ENCODE data around the gene IGFBP3. TPM values are rescaled to one million over a fixed set of nuclear protein-coding genes. Genes with fewer than 3 reads are reported as not detected.

Gene IGFBP3
- total RNA-seq, 4 donors from 2014 or later: 25.4 to 118 (median 57.6) TPM

- Histone ChIP-seq H3K27ac (no peak overlapping the region), H3K4me1 (no peaks in the 10 kb centered on the region), H3K27me3 (no peaks in the 10 kb centered on the region), H3K9me3 (no peaks in the 10 kb centered on the region), H3K36me3 (no peaks in the 10 kb centered on the region), H3K4me3 (no peak overlapping the region)
- intact Hi-C loops (cut with DNase I; ENCODE audit: low total_unique reads): no loop called here
- no peak for DNase-seq
- in situ Hi-C loops (cut with MboI; ENCODE audit: low pct_ligation_motif_present in 1 of 4, low pct_unique_long_range_greater_than_20kb in 1 of 4, low sequenced_read_pairs in 3 of 4): no loop called here
- TF ChIP-seq POLR2A (IDR thresholded peaks at IDR 0.05): no peak
- TF ChIP-seq EP300 (IDR thresholded peaks at IDR 0.05; ENCODE audit: low read depth): no peak
- TF ChIP-seq CTCF (IDR thresholded peaks at IDR 0.05): no peak
- no peak for TF ChIP-seq POLR2AphosphoS5 (IDR thresholded peaks at IDR 0.05)
- WGBS, 2 donors (ENCODE audit: low coverage in 1 of 2): 82% methylated on average over 22 of the region's 22 CpGs; no CpG with 5 or more reads in 1 of the 2 donors
Measured at GRCh38 chr7:45938626-45939302, 17.7 kb upstream of the IGFBP3 start.

GRCh38 chr7:45937862-45938261 is 16.8 kb upstream of the IGFBP3 start:
- TF ChIP-seq CTCF (IDR thresholded peaks at IDR 0.05): no peak
- TF ChIP-seq POLR2AphosphoS5 (IDR thresholded peaks at IDR 0.05): no peak
- TF ChIP-seq POLR2A (IDR thresholded peaks at IDR 0.05): no peak
- TF ChIP-seq EP300 (IDR thresholded peaks at IDR 0.05; ENCODE audit: low read depth): no peak
- Histone ChIP-seq H3K9me3 (no peaks in the 10 kb centered on the region), H3K4me1 (no peaks in the 10 kb centered on the region), H3K36me3 (no peaks in the 10 kb centered on the region), H3K27me3 (no peaks in the 10 kb centered on the region), H3K4me3 (no peak overlapping the region), H3K27ac (no peak overlapping the region)
- WGBS, 2 donors (ENCODE audit: low coverage in 1 of 2): 80 to 83% methylated on average over 2 of the region's 2 CpGs
- intact Hi-C loops (cut with DNase I; ENCODE audit: low total_unique reads): no loop called here
- in situ Hi-C loops (cut with MboI; ENCODE audit: low pct_ligation_motif_present in 1 of 4, low pct_unique_long_range_greater_than_20kb in 1 of 4, low sequenced_read_pairs in 3 of 4): no loop called here
- no peak for DNase-seq

GRCh38 chr7:45937301-45937700 is 16.2 kb upstream of the IGFBP3 start:
- no peak for DNase-seq
- Histone ChIP-seq H3K4me1 (no peaks in the 10 kb centered on the region), H3K36me3 (no peaks in the 10 kb centered on the region), H3K27me3 (no peaks in the 10 kb centered on the region), H3K27ac (no peak overlapping the region), H3K9me3 (no peaks in the 10 kb centered on the region), H3K4me3 (no peak overlapping the region)
- WGBS, 2 donors (ENCODE audit: low coverage in 1 of 2): 66% methylated on average over 6 of the region's 6 CpGs; no CpG with 5 or more reads in 1 of the 2 donors
- TF ChIP-seq EP300 (IDR thresholded peaks at IDR 0.05; ENCODE audit: low read depth): no peak
- in situ Hi-C loops (cut with MboI; ENCODE audit: low pct_ligation_motif_present in 1 of 4, low pct_unique_long_range_greater_than_20kb in 1 of 4, low sequenced_read_pairs in 3 of 4): no loop called here
- intact Hi-C loops (cut with DNase I; ENCODE audit: low total_unique reads): no loop called here

- intact Hi-C loops (cut with DNase I; ENCODE audit: low total_unique reads) (no loop called here), in situ Hi-C loops (cut with MboI; ENCODE audit: low pct_ligation_motif_present in 1 of 4, low pct_unique_long_range_greater_than_20kb in 1 of 4, low sequenced_read_pairs in 3 of 4) (no loop called here)
- no peaks in the 10 kb centered on the region for H3K27me3 ChIP-seq
- peaks cover 0 to 4% of the 10 kb centered on the region in 2 donors for H3K9me3 ChIP-seq
- no peak for TF ChIP-seq CTCF (IDR thresholded peaks at IDR 0.05)
- no peak for TF ChIP-seq POLR2AphosphoS5 (IDR thresholded peaks at IDR 0.05)
- TF ChIP-seq EP300 (IDR thresholded peaks at IDR 0.05; ENCODE audit: low read depth): no peak
- no peak for DNase-seq
- H3K4me1 ChIP-seq: no peaks in the 10 kb centered on the region
- H3K27ac ChIP-seq: no peak overlapping the region
- no peaks in the 10 kb centered on the region for H3K36me3 ChIP-seq
- no peak overlapping the region for H3K4me3 ChIP-seq
Measured at GRCh38 chr7:45930967-45931366, 9.9 kb upstream of the IGFBP3 start.

GRCh38 chr7:45927721-45928120 is 6.6 kb upstream of the IGFBP3 start:
- Histone ChIP-seq H3K4me1 (peaks cover 0 to 3% (median 0%) of the 10 kb centered on the region in 4 donors), H3K4me3 (no peak overlapping the region), H3K36me3 (no peaks in the 10 kb centered on the region), H3K9me3 (peaks cover 0 to 4% of the 10 kb centered on the region in 2 donors), H3K27ac (no peak overlapping the region), H3K27me3 (peaks cover 10% of the 10 kb centered on the region)
- intact Hi-C loops (cut with DNase I; ENCODE audit: low total_unique reads) (no loop called here), in situ Hi-C loops (cut with MboI; ENCODE audit: low pct_ligation_motif_present in 1 of 4, low pct_unique_long_range_greater_than_20kb in 1 of 4, low sequenced_read_pairs in 3 of 4) (loop anchor here (5.0 to 10.0 kb wide), 4 partner anchors 427 to 1257 kb away; no protein-coding TSS in a partner anchor)
- 73 to 93% methylated on average over 2 to 3 of the region's 3 CpGs for WGBS, 2 donors (ENCODE audit: low coverage in 1 of 2)
- no peak for TF ChIP-seq EP300 (IDR thresholded peaks at IDR 0.05; ENCODE audit: low read depth)
- TF ChIP-seq POLR2A (IDR thresholded peaks at IDR 0.05): no peak
- no peak for TF ChIP-seq CTCF (IDR thresholded peaks at IDR 0.05)
- no peak for TF ChIP-seq POLR2AphosphoS5 (IDR thresholded peaks at IDR 0.05)
- no peak for DNase-seq
